ENCODE measurements around the gene ANXA8.
"Not testable (repeated sequence)": the region's sequence is repeated elsewhere in the genome, so short reads cannot be mapped to it uniquely, and the experiment has no call there.

DNA sequence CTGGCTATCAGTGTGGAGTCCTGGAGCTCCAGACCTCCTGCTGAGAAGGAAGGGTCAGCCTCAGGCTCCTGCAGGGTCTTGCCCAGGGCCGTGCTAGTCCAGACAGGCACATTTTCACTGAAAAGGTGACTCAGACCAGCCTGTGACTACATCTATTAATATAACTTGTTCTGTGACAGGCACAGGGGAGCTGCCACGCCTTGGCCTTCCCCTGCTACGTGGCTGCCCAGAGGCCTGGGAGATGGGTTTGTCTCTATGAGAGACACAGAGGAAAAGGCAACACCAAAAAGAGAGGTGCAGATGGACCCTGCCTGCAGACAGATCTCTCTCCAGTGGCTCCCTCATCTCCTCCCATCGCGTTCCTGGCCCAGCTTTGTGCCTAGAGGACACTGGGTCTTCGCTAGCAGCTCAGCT lies 2.1 kb downstream of the ANXA8 start:
- TF ChIP-seq SNAI2 (CRISPR knock-in tag; IDR thresholded peaks at IDR 0.05); OSR1 (CRISPR knock-in tag; IDR thresholded peaks at IDR 0.05); ARNTL (CRISPR knock-in tag; IDR thresholded peaks at IDR 0.05; ENCODE audit: borderline replicate concordance, low read depth); GLIS3 (CRISPR knock-in tag; IDR thresholded peaks at IDR 0.05); BACH2 (CRISPR knock-in tag; IDR thresholded peaks at IDR 0.05; ENCODE audit: borderline replicate concordance); PATZ1 (CRISPR knock-in tag; IDR thresholded peaks at IDR 0.05; ENCODE audit: borderline replicate concordance); RARB (CRISPR knock-in tag; IDR thresholded peaks at IDR 0.05); TSHZ2 (CRISPR knock-in tag; IDR thresholded peaks at IDR 0.05); ESRRG (CRISPR knock-in tag; IDR thresholded peaks at IDR 0.05); PPARA (CRISPR knock-in tag; IDR thresholded peaks at IDR 0.05; ENCODE audit: borderline replicate concordance); ZNF70 (CRISPR knock-in tag; IDR thresholded peaks at IDR 0.05): not testable (repeated sequence)
- TF ChIP-seq, protein P1, sequence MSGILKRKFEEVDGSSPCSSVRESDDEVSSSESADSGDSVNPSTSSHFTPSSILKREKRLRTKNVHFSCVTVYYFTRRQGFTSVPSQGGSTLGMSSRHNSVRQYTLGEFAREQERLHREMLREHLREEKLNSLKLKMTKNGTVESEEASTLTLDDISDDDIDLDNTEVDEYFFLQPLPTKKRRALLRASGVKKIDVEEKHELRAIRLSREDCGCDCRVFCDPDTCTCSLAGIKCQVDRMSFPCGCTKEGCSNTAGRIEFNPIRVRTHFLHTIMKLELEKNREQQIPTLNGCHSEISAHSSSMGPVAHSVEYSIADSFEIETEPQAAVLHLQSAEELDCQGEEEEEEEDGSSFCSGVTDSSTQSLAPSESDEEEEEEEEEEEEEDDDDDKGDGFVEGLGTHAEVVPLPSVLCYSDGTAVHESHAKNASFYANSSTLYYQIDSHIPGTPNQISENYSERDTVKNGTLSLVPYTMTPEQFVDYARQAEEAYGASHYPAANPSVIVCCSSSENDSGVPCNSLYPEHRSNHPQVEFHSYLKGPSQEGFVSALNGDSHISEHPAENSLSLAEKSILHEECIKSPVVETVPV (CRISPR knock-in tag; IDR thresholded peaks at IDR 0.05) = not testable (repeated sequence)
- TF ChIP-seq, protein P2, sequence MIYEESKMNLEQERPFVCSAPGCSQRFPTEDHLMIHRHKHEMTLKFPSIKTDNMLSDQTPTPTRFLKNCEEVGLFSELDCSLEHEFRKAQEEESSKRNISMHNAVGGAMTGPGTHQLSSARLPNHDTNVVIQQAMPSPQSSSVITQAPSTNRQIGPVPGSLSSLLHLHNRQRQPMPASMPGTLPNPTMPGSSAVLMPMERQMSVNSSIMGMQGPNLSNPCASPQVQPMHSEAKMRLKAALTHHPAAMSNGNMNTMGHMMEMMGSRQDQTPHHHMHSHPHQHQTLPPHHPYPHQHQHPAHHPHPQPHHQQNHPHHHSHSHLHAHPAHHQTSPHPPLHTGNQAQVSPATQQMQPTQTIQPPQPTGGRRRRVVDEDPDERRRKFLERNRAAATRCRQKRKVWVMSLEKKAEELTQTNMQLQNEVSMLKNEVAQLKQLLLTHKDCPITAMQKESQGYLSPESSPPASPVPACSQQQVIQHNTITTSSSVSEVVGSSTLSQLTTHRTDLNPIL (CRISPR knock-in tag; IDR thresholded peaks at IDR 0.05; ENCODE audit: low read depth) = not testable (repeated sequence)

All from SK-N-SH treated with all-trans-retinoic acid at 6 μM for 48 hours (cell line).